ENCODE data around the gene IPO8.
A peak's percentile ranks its signal among the peaks of the same experiment; 100 is the strongest.
"Not testable (repeated sequence)": the region's sequence is repeated elsewhere in the genome, so short reads cannot be mapped to it uniquely, and the experiment has no call there.

The IPO8 gene

DNA sequence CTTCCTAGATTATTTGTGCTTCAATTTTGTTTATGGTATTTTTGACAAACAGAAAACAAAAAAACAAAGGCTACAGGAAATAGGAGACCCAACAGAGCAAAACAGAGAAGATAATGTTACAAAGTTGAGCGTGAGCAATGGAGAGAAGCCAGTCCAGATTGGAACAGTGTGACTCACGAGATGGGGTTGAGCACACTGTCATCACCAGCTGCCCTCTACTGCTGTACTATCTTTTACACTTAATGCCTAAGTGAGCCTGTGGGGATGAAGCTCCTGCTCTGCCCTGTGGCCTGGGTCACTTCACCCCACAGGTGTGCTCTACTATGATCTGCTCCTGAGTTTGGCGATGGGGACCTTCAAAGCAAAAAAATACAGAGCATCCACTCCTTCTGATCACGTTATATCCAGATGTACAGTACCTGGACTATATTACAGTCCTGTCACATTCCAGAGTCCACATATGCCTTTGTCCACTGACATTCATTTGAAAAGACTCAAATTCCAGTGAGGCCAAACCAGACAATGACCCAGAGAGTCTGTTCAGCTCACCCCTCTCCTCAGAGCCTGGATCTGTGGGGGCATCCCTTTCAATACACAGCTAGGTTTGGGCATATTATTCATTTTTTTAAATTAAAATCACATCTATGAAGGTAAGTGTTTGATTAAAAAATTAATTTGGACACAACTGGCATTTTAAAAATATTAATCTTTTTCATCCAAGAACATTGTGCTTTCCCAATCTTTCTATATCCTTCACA, 4.4 kb downstream of the IPO8 start:
- peak; percentile 38 for DNase-seq (ENCODE audit: low read depth, low spot score)

DNA sequence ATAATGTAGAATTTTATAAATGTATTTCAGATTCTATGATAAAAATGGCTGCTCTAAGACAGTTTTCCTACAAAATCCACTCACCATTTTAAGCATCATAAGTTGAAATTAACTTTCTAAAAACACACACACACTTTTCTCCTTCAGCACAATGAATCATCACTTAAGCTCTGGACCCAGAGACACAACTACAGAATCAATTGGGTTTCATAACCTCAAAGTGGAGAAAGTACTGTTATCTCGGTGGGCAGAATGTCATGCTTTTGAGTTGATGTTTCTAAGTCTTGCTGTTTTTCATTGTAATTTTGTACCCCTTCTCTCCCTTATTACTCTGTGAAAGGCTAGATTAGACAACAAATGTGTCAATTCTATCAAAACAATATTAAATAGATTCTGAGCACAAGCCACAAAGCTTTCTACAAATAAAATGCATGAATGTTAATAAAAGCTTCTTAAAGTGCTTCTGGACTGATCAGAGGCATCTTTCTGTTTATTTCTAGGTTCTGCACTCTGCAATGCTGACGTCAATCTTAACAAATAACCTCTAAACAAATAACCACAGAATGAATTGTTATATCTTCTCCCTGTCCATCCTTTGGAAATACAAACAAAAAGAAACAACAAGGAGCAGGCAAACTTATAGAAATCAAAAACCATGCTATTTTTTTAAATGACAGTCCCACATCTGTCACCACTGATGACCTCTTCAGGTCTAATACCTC, 8.2 kb downstream of the IPO8 start:
- DNase-seq (ENCODE audit: low read depth, low spot score): no peak

DNA sequence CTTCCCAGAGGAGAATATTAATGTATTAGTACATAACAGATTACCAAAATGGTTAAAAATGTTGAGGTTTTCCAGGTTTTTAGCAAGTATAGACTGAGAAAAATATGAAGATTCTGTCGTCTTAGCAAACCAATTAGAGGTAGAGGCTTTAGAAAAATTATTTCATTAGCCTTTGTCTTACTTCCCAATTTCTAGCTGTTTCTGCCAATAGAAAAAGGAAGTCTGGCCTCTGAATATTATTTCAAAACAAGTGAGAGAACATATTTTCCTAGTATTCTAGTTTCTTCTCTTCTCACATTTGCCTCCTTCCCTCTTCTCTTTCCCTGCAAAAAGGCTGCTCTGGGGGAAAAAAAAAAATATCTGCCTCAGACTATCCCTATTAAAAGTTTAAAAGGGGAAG, 16.4 kb downstream of the IPO8 start:
- DNase-seq (ENCODE audit: low read depth, low spot score): no peak

DNA sequence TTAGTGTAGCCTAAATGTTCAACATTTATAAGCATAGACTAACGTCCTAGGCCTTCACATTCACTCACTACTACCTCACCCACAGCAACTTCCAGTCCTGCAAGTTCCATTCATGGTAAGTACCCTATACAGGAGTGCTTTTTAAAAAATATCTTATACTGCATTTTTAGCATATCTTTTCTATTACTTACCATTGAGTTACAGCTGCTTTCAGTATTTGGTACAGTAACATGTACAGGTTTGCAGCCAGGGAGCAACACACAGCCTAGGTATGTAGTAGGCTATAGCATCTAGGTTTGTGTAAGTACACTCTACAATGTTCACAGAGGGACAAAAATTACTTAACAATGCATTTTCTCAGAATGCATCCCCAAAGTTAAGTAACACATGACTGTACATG, 17.4 kb downstream of the IPO8 start:
- DNase-seq (ENCODE audit: low read depth, low spot score): no peak

DNA sequence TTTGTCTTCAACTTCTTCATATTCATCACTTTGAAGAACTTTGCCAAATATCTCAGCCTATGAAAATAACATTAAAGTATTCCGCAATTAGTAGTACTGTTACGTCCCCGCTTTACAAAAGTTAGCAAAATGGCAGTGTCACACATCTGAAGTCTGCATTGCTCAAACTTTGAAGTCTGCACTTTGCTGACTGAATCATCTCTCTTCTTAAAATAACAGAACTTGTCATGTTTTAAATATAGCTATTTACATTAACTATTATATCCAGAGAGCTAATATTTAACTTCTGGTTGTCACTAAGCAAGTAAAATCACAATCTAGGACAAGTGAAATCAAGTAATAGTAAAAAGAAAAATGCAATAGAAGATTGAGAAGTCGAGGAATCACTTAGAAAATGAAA, 34.5 kb downstream of the IPO8 start:
- no peak for DNase-seq (ENCODE audit: low read depth, low spot score)

DNA sequence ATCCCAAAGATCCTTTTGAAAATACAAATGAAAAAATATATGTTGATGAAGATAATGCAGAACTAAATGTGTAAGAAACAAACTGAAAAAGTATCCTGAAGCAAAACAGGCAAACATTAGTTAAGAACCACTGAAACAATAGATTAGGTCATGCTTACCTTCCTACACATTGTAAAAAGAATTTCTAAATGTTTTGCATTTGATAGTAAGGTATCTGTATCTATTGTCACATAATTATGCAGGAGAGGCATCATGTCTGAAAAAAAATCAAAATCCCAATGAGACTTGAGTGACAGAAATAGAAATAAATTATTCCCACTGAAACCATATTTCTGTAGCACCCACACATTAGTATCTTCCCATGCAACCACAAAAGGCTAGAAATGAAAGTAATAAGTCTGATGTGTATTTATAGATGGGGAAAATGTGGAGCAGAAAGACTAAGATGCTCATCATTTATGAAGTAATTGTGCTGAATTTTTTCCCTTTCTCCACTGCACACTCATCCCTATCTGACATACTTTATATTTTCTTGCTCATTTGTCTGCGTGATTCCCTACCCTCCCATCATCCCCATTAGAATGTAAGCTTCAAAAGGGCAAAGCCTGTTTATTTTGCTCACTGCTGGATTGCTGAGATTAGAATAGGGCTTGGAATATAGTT, 43.5 kb downstream of the IPO8 start:
- DNase-seq (ENCODE audit: low read depth, low spot score): no peak

DNA sequence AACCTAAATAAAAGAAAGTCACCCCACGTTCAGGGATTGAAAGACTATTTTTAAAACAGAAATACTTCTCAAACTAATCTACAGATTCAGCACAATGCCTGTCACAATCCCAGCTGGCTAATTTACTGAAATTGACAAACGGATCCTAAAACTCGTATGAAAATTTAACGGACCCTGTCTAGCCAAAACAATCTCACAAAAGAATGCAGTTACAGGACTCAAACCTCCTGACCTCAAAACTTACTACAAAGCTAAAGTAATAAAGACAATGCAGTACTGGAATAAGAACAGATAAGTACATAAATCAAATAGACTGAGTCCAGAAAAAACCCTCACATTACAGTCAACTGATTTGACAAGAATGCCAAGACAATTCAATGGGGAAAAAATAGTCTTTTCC, 48.8 kb downstream of the IPO8 start:
- no peak for DNase-seq (ENCODE audit: low read depth, low spot score)

DNA sequence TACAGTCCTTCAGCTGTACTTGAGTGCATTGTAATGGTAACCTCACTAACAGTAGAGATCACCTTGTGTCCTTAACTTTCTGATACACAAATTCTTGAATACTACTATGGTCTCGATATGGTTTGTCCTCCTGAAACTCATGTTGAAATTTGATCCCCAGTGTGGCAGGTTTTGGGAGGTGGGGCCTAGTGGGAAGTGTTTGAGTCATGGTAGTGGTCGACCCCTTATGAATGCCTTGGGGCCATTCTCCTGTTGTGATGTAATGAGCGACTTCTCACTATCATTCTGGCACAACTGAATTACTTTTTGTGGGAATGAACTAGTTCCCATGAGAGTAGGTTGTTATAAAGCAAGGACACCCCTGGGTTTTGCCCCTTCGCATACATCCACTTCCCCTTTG, 52.3 kb downstream of the IPO8 start:
- DNase-seq (ENCODE audit: low read depth, low spot score): peak; percentile 34

DNA sequence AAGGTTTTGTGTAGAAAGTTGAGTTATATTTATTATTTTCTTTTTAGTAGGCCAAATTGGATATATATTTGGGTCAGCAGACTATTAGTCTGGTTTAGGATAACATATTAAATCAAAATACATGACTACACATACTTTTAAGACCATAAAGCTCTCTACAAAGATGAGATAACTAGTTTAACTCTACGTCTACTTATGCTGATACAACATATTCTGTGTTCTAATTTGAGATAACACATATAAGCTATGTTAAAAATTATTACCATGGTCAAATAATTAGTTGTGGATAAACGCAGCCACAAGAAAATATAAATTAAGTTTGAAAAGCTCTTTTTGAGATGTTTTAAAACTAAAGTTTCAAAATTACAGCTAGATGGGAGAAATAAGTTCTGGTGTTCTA, 55.3 kb downstream of the IPO8 start:
- DNase-seq (ENCODE audit: low read depth, low spot score): no peak

DNA sequence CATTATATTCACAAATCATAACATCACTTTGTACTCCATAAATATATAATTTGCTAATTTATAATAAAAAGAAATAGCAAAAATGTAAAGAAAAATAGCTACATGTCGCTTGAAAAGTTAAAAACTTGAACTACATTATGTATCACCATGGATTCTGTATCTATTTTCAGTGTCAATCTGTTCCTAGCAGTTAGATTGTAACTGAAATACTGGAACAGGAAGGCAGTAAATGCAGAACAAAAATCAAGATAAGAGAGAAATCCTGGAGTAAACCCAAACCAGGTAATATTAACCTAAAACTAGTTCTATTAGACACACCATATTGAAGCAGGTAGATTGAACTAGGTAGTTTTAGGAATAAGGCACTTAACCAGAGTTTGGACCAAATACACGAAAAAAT, 60.3 kb downstream of the IPO8 start:
- DNase-seq (ENCODE audit: low read depth, low spot score): no peak

DNA sequence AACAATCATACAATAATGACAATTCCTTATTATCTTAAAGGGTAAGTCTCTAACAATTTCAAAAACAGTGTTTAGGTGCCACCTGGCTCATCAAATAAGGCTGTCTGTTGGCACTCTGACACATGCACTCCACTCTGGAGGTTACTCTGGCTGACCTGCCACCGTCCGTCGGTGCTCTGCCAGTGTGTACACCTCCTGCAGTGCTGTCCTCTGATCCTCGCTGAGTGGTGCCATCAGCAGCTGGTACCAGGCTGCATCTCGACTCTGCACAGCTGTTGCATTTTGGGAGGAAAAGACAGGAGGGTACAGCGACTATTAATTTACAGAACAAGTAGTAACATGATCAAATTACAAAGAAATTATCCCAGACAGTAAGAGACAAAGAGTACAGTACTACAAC, 63.9 kb downstream of the IPO8 start:
- DNase-seq (ENCODE audit: low read depth, low spot score): no peak

DNA sequence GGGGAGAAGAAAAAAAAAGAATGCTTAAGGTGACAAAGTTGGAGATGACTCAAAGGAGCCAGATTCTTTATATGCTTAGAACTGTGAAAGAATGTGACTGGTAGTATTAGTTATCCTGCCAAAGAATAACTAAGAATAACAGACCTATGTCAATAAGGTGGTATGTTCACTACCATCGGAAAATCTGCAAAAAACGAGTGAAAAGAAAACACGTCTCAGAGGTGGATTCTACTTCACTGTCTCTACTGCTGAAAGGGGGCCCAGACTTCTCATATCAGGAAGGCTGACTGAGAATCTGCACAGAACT, 64.7 kb downstream of the IPO8 start:
- no peak for DNase-seq (ENCODE audit: low read depth, low spot score)

DNA sequence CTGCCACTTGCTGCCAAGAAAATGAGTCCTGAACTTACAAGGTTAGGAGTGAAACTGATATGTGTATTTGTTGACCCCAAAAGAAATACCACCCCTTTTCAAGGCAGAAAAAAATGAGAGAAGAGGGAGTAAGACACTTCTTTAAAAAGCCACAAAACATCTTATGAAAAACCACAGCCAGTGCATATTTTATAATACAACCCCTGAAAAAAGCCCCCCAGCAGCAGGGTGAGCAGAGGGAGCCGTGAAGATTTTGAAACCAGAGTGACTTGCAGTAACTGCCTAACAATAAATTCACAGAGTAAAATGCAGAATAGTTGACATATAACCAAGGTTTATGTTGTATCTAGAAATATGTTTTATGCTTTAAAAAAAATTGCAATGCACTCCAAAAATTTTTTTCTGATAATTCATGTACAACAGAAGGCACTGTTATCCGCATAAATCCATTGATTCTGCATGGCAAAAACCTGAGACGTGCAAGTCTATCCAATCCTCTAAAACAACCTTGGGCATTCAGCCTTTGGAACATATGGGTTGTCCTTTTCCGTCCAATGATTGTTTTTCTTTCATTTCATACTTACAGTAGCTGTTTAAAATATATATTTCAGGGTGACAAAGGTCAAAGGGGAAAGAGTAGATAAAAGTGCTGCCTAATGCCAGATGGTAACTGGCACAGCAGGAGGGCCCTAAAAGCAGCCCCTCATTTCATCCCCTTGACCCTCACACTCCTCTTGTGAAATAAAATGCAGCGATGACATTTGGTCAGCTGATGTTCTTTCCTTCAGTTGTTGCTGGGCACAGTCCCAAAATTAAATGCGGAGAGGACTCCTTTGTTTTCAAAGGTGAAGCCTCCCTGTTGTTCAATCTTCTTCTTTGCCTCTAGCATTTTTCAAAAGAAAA, 65.3 kb downstream of the IPO8 start:
- no peak for DNase-seq (ENCODE audit: low read depth, low spot score)

DNA sequence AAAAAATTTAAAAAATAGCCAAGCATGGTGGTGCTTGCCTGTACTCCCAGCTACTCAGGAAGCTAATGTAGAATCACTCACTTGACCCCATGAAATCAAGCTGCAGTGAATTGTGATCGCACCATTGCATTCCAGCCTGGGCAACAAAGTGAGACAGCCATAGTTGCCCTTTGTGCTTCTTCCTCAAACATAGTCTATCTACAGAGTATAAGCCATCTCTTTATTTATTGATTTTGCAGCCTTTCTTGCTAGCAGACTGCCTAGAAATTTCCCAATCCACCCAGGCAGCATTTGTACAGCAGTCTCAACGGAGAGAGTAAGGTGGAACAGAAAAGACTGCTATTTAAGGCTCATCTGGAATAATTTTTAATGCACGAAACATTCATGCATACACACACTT, 68.8 kb downstream of the IPO8 start:
- no peak for DNase-seq (ENCODE audit: low read depth, low spot score)

DNA sequence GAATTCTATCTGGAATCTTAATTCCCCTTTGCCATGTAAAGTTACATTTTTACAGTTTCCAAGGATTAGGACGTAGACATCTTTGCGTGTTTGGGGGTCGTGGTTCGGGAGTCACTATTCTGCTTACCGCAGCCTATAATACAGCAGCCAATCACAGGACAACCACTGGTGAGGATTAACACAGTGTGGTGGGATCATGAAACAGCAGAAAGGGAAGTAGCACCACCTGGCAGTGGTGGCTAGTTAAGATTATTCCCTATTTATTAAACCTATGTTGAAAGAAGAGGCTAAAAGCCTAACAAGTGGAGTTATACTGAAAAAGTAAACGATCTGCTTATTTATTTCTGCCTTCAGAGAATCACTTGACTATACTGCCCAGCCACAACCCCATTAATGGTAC, 71.7 kb downstream of the IPO8 start:
- DNase-seq (ENCODE audit: low read depth, low spot score): no peak

DNA sequence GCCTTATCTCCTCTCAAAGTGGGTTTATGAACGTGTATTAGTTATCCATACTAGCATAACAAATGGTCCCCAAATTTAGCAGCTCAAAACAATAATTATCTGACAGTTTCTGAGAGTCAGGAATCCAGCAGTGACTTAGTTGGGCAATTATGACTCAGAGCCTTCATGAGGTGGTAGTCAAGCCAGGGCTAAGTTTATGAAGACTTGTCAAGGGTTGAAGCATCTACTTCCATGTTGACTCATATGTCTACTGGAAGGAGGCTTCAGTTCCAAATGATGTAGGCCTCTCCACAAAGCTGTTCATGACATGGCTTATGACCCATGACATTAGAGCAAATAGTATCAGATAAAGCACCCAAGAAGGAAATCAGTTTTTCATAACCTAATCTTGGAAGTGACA, 73.2 kb downstream of the IPO8 start:
- no peak for DNase-seq (ENCODE audit: low read depth, low spot score)

DNA sequence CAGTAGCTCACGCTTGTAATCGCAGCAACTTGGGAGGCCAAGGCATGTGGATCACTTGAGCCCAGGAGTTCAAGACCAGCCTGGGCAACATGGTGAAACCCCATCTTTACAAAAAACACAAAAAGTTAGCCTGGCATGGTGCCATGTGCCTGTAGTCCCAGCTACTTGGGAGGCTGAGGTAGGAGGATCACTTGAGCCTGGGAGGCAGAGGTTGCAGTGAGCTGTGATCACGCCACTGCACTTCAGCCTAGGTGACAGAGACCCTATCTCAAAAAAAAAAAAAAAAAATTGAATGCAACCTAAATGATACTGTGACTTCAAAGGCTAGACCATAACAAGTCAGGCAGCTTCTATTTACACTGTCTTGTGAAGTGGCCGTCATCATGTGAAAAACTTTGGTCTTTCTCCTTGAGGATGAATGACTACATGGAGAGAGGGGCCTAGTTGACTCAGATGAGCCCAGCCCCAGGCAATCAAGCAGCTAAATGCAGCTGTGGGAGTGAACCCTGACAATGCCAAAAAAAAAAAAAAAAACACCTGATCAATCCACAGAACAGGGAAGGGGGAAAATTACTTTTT, 73.9 kb downstream of the IPO8 start:
- not testable (repeated sequence) for DNase-seq (ENCODE audit: low read depth, low spot score)

DNA sequence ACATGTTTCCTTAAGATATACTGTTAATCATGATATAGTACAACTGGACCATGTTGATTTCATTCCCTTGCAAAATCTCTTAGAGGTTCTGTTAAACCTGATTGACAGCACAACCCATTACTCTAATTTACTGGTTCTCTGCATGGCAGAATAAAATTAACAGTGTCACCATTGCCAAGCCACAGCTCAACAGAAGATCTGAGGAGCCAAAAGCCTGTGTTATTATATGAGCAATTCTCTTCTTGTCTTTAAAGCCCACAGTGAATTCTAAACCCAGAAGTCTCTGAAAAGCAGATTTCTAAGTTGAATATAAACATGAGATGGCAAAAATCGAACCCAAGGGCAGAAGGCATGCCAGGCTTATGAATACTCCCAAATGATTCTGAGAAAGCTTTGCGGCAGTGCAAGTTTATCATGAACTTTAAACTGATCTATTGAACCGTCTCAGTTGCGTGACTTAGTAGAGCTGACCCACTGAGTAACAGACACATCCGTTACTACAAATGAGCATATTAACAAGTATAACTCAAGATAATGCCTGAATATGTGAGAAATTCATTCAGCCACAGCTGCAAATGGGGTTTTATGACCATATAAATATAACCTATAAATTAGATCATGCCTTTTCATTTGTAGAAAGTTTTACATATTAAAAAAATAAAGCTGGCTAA, 78.2 kb downstream of the IPO8 start:
- DNase-seq (ENCODE audit: low read depth, low spot score): no peak

DNA sequence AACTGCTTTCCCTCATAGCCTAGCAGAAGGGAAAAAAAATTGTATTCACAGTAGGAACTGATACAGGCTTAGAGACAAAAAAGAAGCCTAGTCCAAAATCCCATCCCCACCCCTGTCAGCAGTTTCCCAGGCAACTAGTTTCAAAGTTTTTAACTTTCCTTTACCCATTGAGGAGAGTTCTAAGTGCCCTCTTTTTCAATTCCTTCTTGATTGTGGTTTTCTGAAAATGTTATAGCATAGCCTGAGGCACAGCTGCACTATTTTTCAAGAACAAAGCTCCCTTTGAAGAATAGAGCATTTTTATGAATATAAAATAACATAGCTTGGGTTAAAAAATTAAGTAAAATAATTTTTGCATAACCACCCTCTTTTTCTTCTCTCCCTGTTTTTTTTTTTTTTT, 81.6 kb downstream of the IPO8 start:
- no peak for DNase-seq (ENCODE audit: low read depth, low spot score)

DNA sequence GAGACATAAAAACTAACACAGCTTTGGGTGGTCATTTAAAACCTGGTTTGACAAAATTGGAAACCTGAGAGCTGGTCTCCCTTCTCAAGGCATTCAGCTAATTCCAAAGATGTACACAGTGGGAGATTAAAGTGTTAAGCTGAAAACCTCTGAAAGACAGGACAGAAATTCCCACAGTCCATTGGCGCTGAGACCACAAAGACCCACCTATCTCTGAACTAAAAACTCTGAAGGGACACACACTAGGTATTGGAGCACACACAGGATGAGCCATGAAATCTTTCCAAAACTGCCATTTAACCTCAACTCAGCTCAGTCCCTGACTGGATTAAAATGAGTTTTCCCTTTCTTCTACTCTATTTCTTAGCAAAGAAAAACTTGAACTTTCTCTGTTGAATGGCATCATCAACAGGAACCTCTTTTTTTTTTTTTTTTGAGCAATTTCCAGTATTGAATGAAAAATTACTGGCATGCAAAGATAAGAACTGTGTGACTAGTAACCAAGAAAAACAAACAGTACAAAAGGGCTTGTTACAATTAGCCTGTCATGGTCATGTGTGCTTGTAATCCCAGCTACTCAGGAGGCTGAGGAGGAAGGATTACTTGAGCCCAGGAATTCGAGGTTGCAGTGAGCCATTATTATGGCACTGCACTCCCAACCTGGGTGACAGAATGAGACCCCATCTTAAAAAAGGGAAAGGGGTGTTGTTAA, 82.4 kb downstream of the IPO8 start:
- no peak for DNase-seq (ENCODE audit: low read depth, low spot score)

DNA sequence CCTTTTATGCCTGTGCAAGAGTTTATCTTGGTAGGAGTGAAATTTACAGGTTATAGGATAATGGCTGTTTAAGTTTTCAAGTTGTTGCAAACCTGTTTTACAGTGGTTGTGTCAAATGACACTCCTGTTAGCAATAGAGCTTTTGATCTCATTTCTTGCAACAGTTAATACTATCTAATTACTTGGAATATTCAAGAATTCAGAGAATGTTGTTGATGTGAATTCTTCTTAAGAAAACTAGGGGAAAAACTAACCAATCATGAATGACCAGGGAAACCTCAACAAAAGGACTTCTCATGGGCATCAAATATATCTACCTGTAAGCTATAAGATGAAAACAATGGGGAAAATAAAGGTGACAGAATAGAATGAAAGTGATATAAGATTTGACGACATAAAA, 85.0 kb downstream of the IPO8 start:
- no peak for DNase-seq (ENCODE audit: low read depth, low spot score)
